ENCODE data around the gene CCN2. TPM values are rescaled to one million over a fixed set of nuclear protein-coding genes. Genes with fewer than 3 reads are reported as not detected.
A peak's percentile ranks its signal among the peaks of the same experiment; 100 is the strongest.

Gene CCN2
- total and polyA plus RNA-seq, 2 of the 8 experiments (the other 6 are each of a cell fraction or from before 2014, with no cell fraction given), result 25.0 to 107 TPM

DNA sequence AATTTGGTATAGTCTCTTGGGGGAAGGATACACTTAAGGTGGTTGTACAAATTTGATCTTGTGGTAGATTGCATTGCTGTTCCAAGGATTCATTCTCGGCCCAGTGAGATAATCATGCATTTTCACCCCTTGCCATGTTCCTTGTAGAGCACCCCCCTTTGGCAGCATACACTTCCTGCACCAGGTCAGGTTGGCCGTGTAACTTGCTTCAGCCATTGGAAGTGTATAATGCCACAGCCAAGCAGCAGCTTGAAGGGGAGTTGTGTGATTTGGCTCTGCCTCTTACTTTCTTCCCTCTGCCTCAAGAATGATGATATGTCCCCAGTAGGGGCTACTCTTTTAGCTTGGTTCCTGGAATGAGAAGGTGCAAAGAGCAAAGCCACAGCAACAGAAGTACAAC lies 21.9 kb downstream of the CCN2 start:
- TF ChIP-seq, protein P1, sequence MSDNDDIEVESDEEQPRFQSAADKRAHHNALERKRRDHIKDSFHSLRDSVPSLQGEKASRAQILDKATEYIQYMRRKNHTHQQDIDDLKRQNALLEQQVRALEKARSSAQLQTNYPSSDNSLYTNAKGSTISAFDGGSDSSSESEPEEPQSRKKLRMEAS (IDR thresholded peaks at IDR 0.05), result 0 out of 2 replicates have a peak, but pooled peaks have one; percentile 22
- no peak for TF ChIP-seq RXRA (IDR thresholded peaks at IDR 0.05; ENCODE audit: insufficient read depth, low read depth, low read length)
- TF ChIP-seq RAD21 (IDR thresholded peaks at IDR 0.05 in 1 of 2, conservative IDR thresholded peaks at IDR 0.05 in 1 of 2; ENCODE audit: low read depth in 2 of 2, low read length in 2 of 2), result peak in 1 of 2 experiments; percentile 35; a peak in 2 of 4 replicates
- TF ChIP-seq, protein P2, sequence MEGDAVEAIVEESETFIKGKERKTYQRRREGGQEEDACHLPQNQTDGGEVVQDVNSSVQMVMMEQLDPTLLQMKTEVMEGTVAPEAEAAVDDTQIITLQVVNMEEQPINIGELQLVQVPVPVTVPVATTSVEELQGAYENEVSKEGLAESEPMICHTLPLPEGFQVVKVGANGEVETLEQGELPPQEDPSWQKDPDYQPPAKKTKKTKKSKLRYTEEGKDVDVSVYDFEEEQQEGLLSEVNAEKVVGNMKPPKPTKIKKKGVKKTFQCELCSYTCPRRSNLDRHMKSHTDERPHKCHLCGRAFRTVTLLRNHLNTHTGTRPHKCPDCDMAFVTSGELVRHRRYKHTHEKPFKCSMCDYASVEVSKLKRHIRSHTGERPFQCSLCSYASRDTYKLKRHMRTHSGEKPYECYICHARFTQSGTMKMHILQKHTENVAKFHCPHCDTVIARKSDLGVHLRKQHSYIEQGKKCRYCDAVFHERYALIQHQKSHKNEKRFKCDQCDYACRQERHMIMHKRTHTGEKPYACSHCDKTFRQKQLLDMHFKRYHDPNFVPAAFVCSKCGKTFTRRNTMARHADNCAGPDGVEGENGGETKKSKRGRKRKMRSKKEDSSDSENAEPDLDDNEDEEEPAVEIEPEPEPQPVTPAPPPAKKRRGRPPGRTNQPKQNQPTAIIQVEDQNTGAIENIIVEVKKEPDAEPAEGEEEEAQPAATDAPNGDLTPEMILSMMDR (IDR thresholded peaks at IDR 0.05; ENCODE audit: control extremely low read depth in 1 of 3, insufficient read depth in 1 of 3, low read depth in 1 of 3, low read length in 3 of 3), result peak; percentile 60 to 77 (median 72)
- 0 out of 2 replicates have a peak, but pooled peaks have one; percentile 53 for TF ChIP-seq YY1 (IDR thresholded peaks at IDR 0.05; ENCODE audit: low read depth, low read length)
- TF ChIP-seq SIX5 (IDR thresholded peaks at IDR 0.05; ENCODE audit: low read depth, low read length), result no peak
- ChIA-PET CTCF (ENCODE audit: partially characterized antibody) (interaction anchor here (0.6 to 10.4 kb wide), 18 partner anchors 8 to 351 kb away, joined by 3 to 72 read pairs (median 4); no protein-coding TSS in a partner anchor), POLR2A (ENCODE audit: partially characterized antibody) (interaction anchor here (1.5 to 14.8 kb wide), 4 partner anchors 11 to 121 kb away, joined by 3 to 216 read pairs (median 9); partner anchors contain the start of genes CCN2 and ENPP1)
- Histone ChIP-seq H3K23ac (ENCODE audit: insufficient read length) (no peak overlapping the region), H3K23me2 (ENCODE audit: low read depth, low read length) (no peaks in the 10 kb centered on the region), H3K4me3 (ENCODE audit: extremely low read depth in 1 of 4, insufficient read depth in 2 of 4, low read depth in 3 of 4, low read length in 4 of 4) (no peak overlapping the region), H4K91ac (replicated peaks; ENCODE audit: insufficient read length, low read length) (no peak overlapping the region), H3K79me2 (ENCODE audit: control insufficient read depth in 1 of 2, insufficient read depth in 2 of 2, low read length in 2 of 2) (no peaks in the 10 kb centered on the region), H3K4me2 (ENCODE audit: insufficient read depth in 1 of 2, low read depth in 2 of 2, low read length in 2 of 2) (no peak overlapping the region), H2AK5ac (ENCODE audit: low read depth, low read length) (no peak overlapping the region), H3K9ac (replicated peaks in 1 of 4; ENCODE audit: extremely low read depth in 1 of 4, low read depth in 3 of 4, low read length in 3 of 4) (no peak overlapping the region), H3K27me3 (replicated peaks in 1 of 4; ENCODE audit: control insufficient read depth in 3 of 4, extremely low read depth in 1 of 4, insufficient read depth in 3 of 4, low read length in 3 of 4) (no peaks in the 10 kb centered on the region), H3K27ac (ENCODE audit: low read depth, low read length) (no peak overlapping the region), H2BK120ac (replicated peaks; ENCODE audit: low read depth, low read length) (no peak overlapping the region), H2BK12ac (ENCODE audit: low read depth, low read length) (no peak overlapping the region), H3K18ac (ENCODE audit: extremely low read depth, low read length) (no peak overlapping the region), H2BK20ac (ENCODE audit: low read length) (no peak overlapping the region), H3K36me3 (ENCODE audit: control insufficient read depth in 2 of 4, insufficient read depth in 4 of 4, low read length in 3 of 4) (peaks cover 0 to 12% (median 4%) of the 10 kb centered on the region in 4 experiments; a peak in 5 of 8 replicates), H3K4me1 (replicated peaks in 1 of 4; ENCODE audit: control insufficient read depth in 3 of 4, insufficient read depth in 4 of 4, low read length in 3 of 4) (0 out of 7 replicates have a peak, but pooled peaks cover 0 to 2% (median 0%) of the 10 kb centered on the region in 4 experiments), H4K20me1 (replicated peaks in 1 of 2; ENCODE audit: control insufficient read depth in 1 of 2, insufficient read depth in 2 of 2, low read length in 2 of 2) (peaks cover 6 to 9% of the 10 kb centered on the region in 2 experiments), H2BK5ac (ENCODE audit: low read depth, low read length) (no peak overlapping the region), H3K4ac (replicated peaks; ENCODE audit: insufficient read length, low read depth, low read length) (no peak overlapping the region), H2BK15ac (ENCODE audit: low read length) (no peak overlapping the region), H3K14ac (ENCODE audit: insufficient read length) (no peak overlapping the region), H3K56ac (replicated peaks; ENCODE audit: insufficient read length, low read depth, low read length) (no peak overlapping the region), H3K9me3 (ENCODE audit: insufficient read depth in 2 of 2, low read depth in 1 of 2, low read length in 1 of 2) (no peaks in the 10 kb centered on the region), H4K8ac (ENCODE audit: extremely low read depth, insufficient read depth, low read length) (no peak overlapping the region), H4K5ac (ENCODE audit: insufficient read length, low read depth, low read length) (no peak overlapping the region), H3K79me1 (ENCODE audit: low read depth, low read length) (no peaks in the 10 kb centered on the region), H2AFZ (ENCODE audit: low read length) (no peak overlapping the region)
- FAIRE-seq (peak; percentile 70), DNase-seq (ENCODE audit: low read depth in 1 of 2, low spot score in 2 of 2) (no peak)
- WGBS, 2 experiments (ENCODE audit: extremely low coverage in 1 of 2, insufficient coverage in 1 of 2, insufficient read length in 1 of 2, insufficient replicate concordance in 2 of 2, low coverage in 1 of 2, low lambda C conversion rate in 2 of 2, missing lambda C conversion rate in 1 of 2), result 82% methylated on average over 2 of the region's 2 CpGs; no CpG with 5 or more reads in 1 of the 2 experiments
